ENCODE data around the gene POMGNT1.
"Not testable (repeated sequence)": the region's sequence is repeated elsewhere in the genome, so short reads cannot be mapped to it uniquely, and the experiment has no call there.

The POMGNT1 gene

GRCh38 chr1:46197964-46198811 is at the start of gene POMGNT1:
POMGNT1 (minus strand) TSS chr1:46198434; CDS start chr1:46197821, 613 bp downstream.
- peak; percentile 71 for DNase-seq

- peak; percentile 99 for DNase-seq
Measured at GRCh38 chr1:46247436-46248121, 49.3 kb upstream of the POMGNT1 start, which contains the start of gene RAD54L. RAD54L (plus strand) TSS chr1:46247763; CDS start chr1:46248406, 643 bp downstream.

- DNase-seq: peak; percentile 69
Measured at GRCh38 chr1:46246548-46247435, 48.6 kb upstream of the POMGNT1 start.

- not testable (repeated sequence) for DNase-seq
Measured at GRCh38 chr1:46246136-46246535, 47.9 kb upstream of the POMGNT1 start.

- peak; percentile 52 for DNase-seq
Measured at GRCh38 chr1:46244656-46245371, 46.6 kb upstream of the POMGNT1 start.

GRCh38 chr1:46243831-46244230 is 45.6 kb upstream of the POMGNT1 start:
- not testable (repeated sequence) for DNase-seq

GRCh38 chr1:46242918-46243317 is 44.7 kb upstream of the POMGNT1 start:
- no peak for DNase-seq

GRCh38 chr1:46241733-46242132 is 43.5 kb upstream of the POMGNT1 start:
- not testable (repeated sequence) for DNase-seq

GRCh38 chr1:46238865-46239264 is 40.6 kb upstream of the POMGNT1 start:
- DNase-seq: peak; percentile 88

GRCh38 chr1:46236882-46237281 is 38.6 kb upstream of the POMGNT1 start:
- DNase-seq: no peak

- not testable (repeated sequence) for DNase-seq
Measured at GRCh38 chr1:46231231-46231630, 33.0 kb upstream of the POMGNT1 start.

- DNase-seq: no peak
Measured at GRCh38 chr1:46224966-46225365, 26.7 kb upstream of the POMGNT1 start.

- DNase-seq: peak; percentile 77
Measured at GRCh38 chr1:46223472-46223943, 25.3 kb upstream of the POMGNT1 start.

GRCh38 chr1:46223055-46223454 is 24.8 kb upstream of the POMGNT1 start:
- DNase-seq: not testable (repeated sequence)

GRCh38 chr1:46221749-46222148 is 23.5 kb upstream of the POMGNT1 start:
- DNase-seq: no peak

GRCh38 chr1:46220808-46221207 is 22.6 kb upstream of the POMGNT1 start:
- DNase-seq: no peak

GRCh38 chr1:46219551-46220520 is 21.6 kb upstream of the POMGNT1 start:
- DNase-seq: no peak

GRCh38 chr1:46218443-46218842 is 20.2 kb upstream of the POMGNT1 start:
- DNase-seq: no peak

GRCh38 chr1:46215504-46215903 is 17.3 kb upstream of the POMGNT1 start:
- DNase-seq: no peak

- DNase-seq: no peak
Measured at GRCh38 chr1:46211051-46211450, 12.8 kb upstream of the POMGNT1 start.

GRCh38 chr1:46210561-46210960 is 12.3 kb upstream of the POMGNT1 start:
- DNase-seq: no peak

Measured in inflammatory macrophage treated with lipopolysaccharide for 4 hours (primary cell).